K562 (cell line): ENCODE results near the gene AGAP3. TPM values are rescaled to one million over a fixed set of nuclear protein-coding genes. Genes with fewer than 3 reads are reported as not detected.
A peak's percentile ranks its signal among the peaks of the same experiment; 100 is the strongest.

Source experiments
- ATAC-seq: fragments of 200-7000 bp; cut with Tn5 transposase; 3 replicates; pipeline ENCODE4 v1.9.1; 2020; ENCODE audit warnings: moderate library complexity
- BruUV-seq: library from RNA; stranded (reverse); fragments of 400-500 nt; replicated peaks from 2 replicates; lab custom pipeline; 2021; lab: Mats Ljungman, UMichigan
- CTCF ChIA-PET: fragments of 300-600 bp; formaldehyde crosslinking; extraction: SDS; loops from one replicate; lab custom pipeline; 2021; ENCODE audit warnings: low intra/inter-chr PET ratio; lab: Yijun Ruan, JAX
- POLR2A ChIA-PET: fragments of 300-600, 350-650 bp; sonication (Branson Sonifier 250); formaldehyde crosslinking; extraction: SDS; loops from one replicate; lab custom pipeline; 2021; ENCODE audit warnings: antibody characterized with exemption, inconsistent platforms; lab: Yijun Ruan, JAX
- DNase-seq, 4 experiments: peaks; one replicate each; pipeline versions ENCODE4 v3.0.0 to v3.0.0-alpha.2; 2011 to 2018; ENCODE audit warnings: low spot score in 3 of 4, mixed read lengths in 3 of 4; ENCODE audit errors: extremely low read depth in 1 of 4
- FAIRE-seq: peaks from 2 replicates; lab custom pipeline; 2011; peaks lifted over from hg19 to GRCh38; lab: Jason Lieb, UNC
- H2AFZ ChIP-seq: 2 replicates; pipeline ENCODE4 v1.6.0; 2011; ENCODE audit warnings: low read depth, low read length, control low read depth, inconsistent platforms
- H3K27ac ChIP-seq: fragments of 200-600 bp; 3 replicates; pipeline ENCODE4 v1.8.0; 2011; ENCODE audit warnings: low read depth, mild to moderate bottlenecking, control low read depth, inconsistent platforms, low read length, moderate library complexity, mixed read lengths; ENCODE audit errors: extremely low read depth
- H3K27me3 ChIP-seq, 2 experiments: fragments of 300-600 bp in 1 of 2; 2 replicates in 1 of 2; 3 replicates in 1 of 2; pipeline versions ENCODE4 v1.6.0 to v1.8.0; 2011; ENCODE audit warnings: inconsistent platforms in 2 of 2, low read length in 2 of 2, mild to moderate bottlenecking in 1 of 2, mixed read lengths in 1 of 2, moderate library complexity in 1 of 2; ENCODE audit not compliant: control insufficient read depth in 2 of 2, insufficient read depth in 2 of 2
- H3K36me3 ChIP-seq: fragments of 300-600 bp; 3 replicates; pipeline ENCODE4 v1.8.0; 2011; ENCODE audit warnings: mild to moderate bottlenecking, low read length, inconsistent platforms; ENCODE audit not compliant: control insufficient read depth, insufficient read depth
- H3K4me1 ChIP-seq, 2 experiments: fragments of 200-600 bp in 1 of 2; replicated peaks in 1 of 2; 2 replicates in 1 of 2; 3 replicates in 1 of 2; pipeline versions ENCODE4 v1.5.1 to v1.8.0; 2011; ENCODE audit warnings: inconsistent platforms in 2 of 2, low read length in 2 of 2, mild to moderate bottlenecking in 1 of 2, mixed read lengths in 1 of 2, moderate library complexity in 1 of 2; ENCODE audit not compliant: control insufficient read depth in 2 of 2, insufficient read depth in 2 of 2
- H3K4me2 ChIP-seq: 2 replicates; pipeline ENCODE4 v1.6.1; 2011; ENCODE audit warnings: low read length, control low read depth, inconsistent platforms, mixed read lengths; ENCODE audit not compliant: insufficient read depth
- H3K4me3 ChIP-seq: fragments of 200-600 bp; sonication (generic), shearing (Covaris generic); 2 replicates; pipeline ENCODE4 v1.5.1; 2016; ENCODE audit warnings: control low read depth, inconsistent platforms
- H3K79me2 ChIP-seq: fragments of 200-600 bp; 3 replicates; pipeline ENCODE4 v1.8.0; 2011; ENCODE audit warnings: low read length, inconsistent platforms; ENCODE audit not compliant: control insufficient read depth, insufficient read depth
- H3K9ac ChIP-seq, 2 experiments: 2 replicates each; pipeline versions ENCODE4 v1.6.0 to v1.6.1; 2011; ENCODE audit warnings: low read depth in 2 of 2, low read length in 2 of 2, control low read depth in 1 of 2, inconsistent platforms in 1 of 2, mild to moderate bottlenecking in 1 of 2, mixed read lengths in 1 of 2; ENCODE audit not compliant: insufficient read depth in 1 of 2
- H3K9me1 ChIP-seq: one replicate; pipeline ENCODE4 v1.6.0; 2011; ENCODE audit warnings: inconsistent platforms, mild to moderate bottlenecking, low read length, moderate library complexity; ENCODE audit not compliant: control insufficient read depth, insufficient read depth
- H3K9me3 ChIP-seq: replicated peaks from 2 replicates; pipeline ENCODE4 v1.5.1; 2011; ENCODE audit warnings: low read depth, low read length, inconsistent platforms; ENCODE audit not compliant: control insufficient read depth, insufficient read depth
- H4K20me1 ChIP-seq: replicated peaks from 2 replicates; pipeline ENCODE4 v1.6.1; 2011; ENCODE audit warnings: low read length, inconsistent platforms, mixed read lengths; ENCODE audit not compliant: control insufficient read depth, insufficient read depth
- NELFE ChIP-seq: IDR thresholded peaks from 2 replicates; pipeline ENCODE4 v1.6.1; 2011; ENCODE audit warnings: mild to moderate bottlenecking; ENCODE audit not compliant: insufficient read depth, insufficient read length
- TCF7L2 ChIP-seq: fragments of 150-350 bp; IDR thresholded peaks from 2 replicates; pipeline ENCODE4 v1.6.1; 2016; ENCODE audit warnings: low read depth, mild to moderate bottlenecking, low read length, moderate library complexity
- ZNF3 ChIP-seq: fragments of 250-450 bp; sonication (Bioruptor Pico); IDR thresholded peaks from 2 replicates; pipeline ENCODE4 v1.5.0; 2021; ENCODE audit warnings: mild to moderate bottlenecking, moderate library complexity
- WGBS: fragments of 100-300 bp; shearing (Covaris generic); methylation state at CpG from one replicate; pipeline ENCODE4 v1.1.6; 2016; ENCODE audit warnings: low coverage, mixed read lengths; ENCODE audit not compliant: insufficient coverage; ENCODE audit errors: missing lambda C conversion rate; 5-methylcytosine and 5-hydroxymethylcytosine counted together
- in situ Hi-C: fragments of 300-500 bp; cut with MboI; formaldehyde crosslinking; loops from 4 replicates; pipeline ENCODE4 v1.15.0; 2018; ENCODE audit warnings: inconsistent platforms, mixed read lengths
- intact Hi-C: fragments of 100-400 bp; cut with micrococcal nuclease; formaldehyde crosslinking; loops from 2 replicates; pipeline ENCODE4 v1.14.2; 2022
- polyA plus RNA-seq, 8 experiments: library from polyadenylated mRNA; depleted of rRNA in 4 of 8; stranded (reverse) in 5 of 8; unstranded in 3 of 8; fragments of >200 nt; fragmentation: Nextera tagmentation in 2 of 8; fragmentation: Illumina TruSeq in 1 of 8; extraction: Ambion mirVana in 2 of 8; extraction: Trizol in 1 of 8; gene quantifications; 2 replicates each; pipeline versions ENCODE4 v1.2.1 to v1.2.3, GENCODE V29; 2011 to 2014; ENCODE audit warnings: inconsistent platforms in 1 of 8, missing spikeins in 1 of 8
- total RNA-seq, 7 experiments: library from RNA; depleted of rRNA in 6 of 7; stranded (reverse); fragments of >200 nt in 6 of 7; fragmentation: Illumina TruSeq in 2 of 7; extraction: Trizol in 2 of 7; gene quantifications; 2 replicates each; pipeline versions ENCODE4 v1.2.1 to v1.2.3, GENCODE V29; 2011 to 2021; ENCODE audit warnings: low replicate concordance in 1 of 7
- TF ChIP-seq, protein P1 (sequence below): sonication (generic); formaldehyde crosslinking; IDR thresholded peaks from 2 replicates; pipeline ENCODE4 v1.9.0; 2022; ENCODE audit warnings: mild to moderate bottlenecking, missing genetic modification reagents

AGAP3 gene
- total and polyA plus RNA-seq, 9 of the 15 experiments (the other 6 are each of a cell fraction or from before 2014, with no cell fraction given): 3.4 to 208 (median 62.2) TPM

DNA sequence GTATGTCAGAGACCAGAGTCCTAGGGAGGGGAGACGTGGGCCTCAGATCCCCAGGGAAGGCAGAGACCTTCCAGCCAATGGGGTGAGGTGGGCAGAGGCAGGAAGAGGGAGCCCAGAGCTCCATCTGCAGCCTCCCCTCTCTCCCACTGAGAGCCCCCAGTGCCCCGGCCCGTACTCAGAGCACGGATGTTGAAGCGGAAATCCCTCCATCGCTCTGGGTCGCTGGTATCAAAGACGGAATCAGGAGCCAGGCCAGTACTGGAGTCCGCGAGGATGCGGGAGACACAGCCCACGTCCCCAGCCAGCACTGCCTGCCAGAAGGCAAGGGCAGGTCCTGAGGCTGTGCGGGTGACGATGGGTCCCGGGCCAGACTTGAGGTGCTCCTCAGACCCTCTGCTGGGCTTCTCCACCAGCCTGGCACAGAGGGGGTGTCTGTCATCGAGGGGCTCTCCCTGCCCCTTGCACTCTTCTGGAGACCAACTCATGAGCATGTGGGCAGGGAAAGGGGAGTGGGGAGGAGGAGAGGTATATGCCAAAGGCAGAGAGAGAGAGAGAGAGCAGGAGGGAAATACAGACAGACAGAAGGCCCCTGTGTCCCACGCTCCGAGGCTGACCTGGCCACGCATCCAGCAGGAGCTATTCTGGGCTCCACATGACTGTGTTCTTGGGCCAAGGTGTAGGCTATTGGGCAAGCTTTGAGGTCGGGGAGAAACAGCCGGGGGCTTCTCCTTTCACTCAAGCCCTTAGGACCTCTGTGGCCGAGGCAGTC, 100.5 kb downstream of the AGAP3 start, which contains the start of gene ASB10:
Gene ASB10, minus strand, starts transcription at position 611 of the 769 bp plus-strand sequence. Its CDS starts 120 bp downstream, at position 491.
- peak within 1 kb of the TSS in 1 of 2 experiments; percentile 15; a peak in 2 of 4 replicates for H3K9ac ChIP-seq
- H3K27ac ChIP-seq: no peak within 1 kb of the TSS
- BruUV-seq: no TSS peak
- no peaks in the 10 kb centered on the region; the same call in 1 of the 2 replicates for H3K9me3 ChIP-seq
- WGBS: 14% methylated on average over 22 of the region's 22 CpGs
- H2AFZ ChIP-seq: no peak within 1 kb of the TSS
- no peaks in the 10 kb centered on the region for H3K9me1 ChIP-seq
- DNase-seq (no peak), FAIRE-seq (no peak), ATAC-seq (peak; percentile 17)
- H3K4me1 ChIP-seq: peaks cover 0 to 19% of the 10 kb centered on the region in 2 experiments; a peak in 2 of 5 replicates
- CTCF ChIA-PET: no interaction called here
- no peaks in the 10 kb centered on the region for H3K36me3 ChIP-seq
- no peak within 1 kb of the TSS for H3K4me2 ChIP-seq
- no peaks in the 10 kb centered on the region for H3K79me2 ChIP-seq
- peaks cover 58 to 64% of the 10 kb centered on the region in 2 experiments for H3K27me3 ChIP-seq
- intact Hi-C loops: no loop called here
- TF ChIP-seq NELFE: no peak
- TF ChIP-seq TCF7L2: no peak
- TF ChIP-seq ZNF3 (CRISPR knock-in tag): no peak
- TF ChIP-seq, protein P1, sequence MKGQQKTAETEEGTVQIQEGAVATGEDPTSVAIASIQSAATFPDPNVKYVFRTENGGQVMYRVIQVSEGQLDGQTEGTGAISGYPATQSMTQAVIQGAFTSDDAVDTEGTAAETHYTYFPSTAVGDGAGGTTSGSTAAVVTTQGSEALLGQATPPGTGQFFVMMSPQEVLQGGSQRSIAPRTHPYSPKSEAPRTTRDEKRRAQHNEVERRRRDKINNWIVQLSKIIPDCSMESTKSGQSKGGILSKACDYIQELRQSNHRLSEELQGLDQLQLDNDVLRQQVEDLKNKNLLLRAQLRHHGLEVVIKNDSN (CRISPR knock-in tag): 0 out of 2 replicates have a peak, but pooled peaks have one; percentile 28
- TF ChIP-seq, all 486 proteins: peak for 1
- in situ Hi-C loops: no loop called here
- Histone ChIP-seq H4K20me1 (no peaks in the 10 kb centered on the region; the same call in 1 of the 2 replicates), H3K4me3 (no peak within 1 kb of the TSS)
- POLR2A ChIA-PET: interaction anchor here (1.0 to 1.2 kb wide), 4 partner anchors 9 to 41 kb away, joined by 3 to 6 read pairs (median 4); no protein-coding TSS in a partner anchor
